ENCODE measurements around the gene OSBPL10. TPM values are rescaled to one million over a fixed set of nuclear protein-coding genes. Genes with fewer than 3 reads are reported as not detected.

Gene OSBPL10
- total and polyA plus RNA-seq, 2 of the 8 experiments (the other 6 are each of a cell fraction or from before 2014, with no cell fraction given) = 26.2 to 86.7 TPM

- TF ChIP-seq CHD7 (IDR thresholded peaks at IDR 0.05; ENCODE audit: insufficient replicate concordance, low read length) (no peak), FOSL1 (IDR thresholded peaks at IDR 0.05; ENCODE audit: insufficient read depth, low read depth, low read length) (no peak), CHD1 (IDR thresholded peaks at IDR 0.05; ENCODE audit: low read depth, low read length) (no peak)
These were observed 96.8 kb downstream of the OSBPL10 start (continued) for GRCh38 chr3:31884251-31884650.
